Activated CD8-positive, alpha-beta memory T cell treated with anti-CD3 and anti-CD28 coated beads, Interleukin-2, amount 50 U/mL, for 4 hours (primary cell): ENCODE results near the gene ENPP6.
"Not testable (repeated sequence)": the region's sequence is repeated elsewhere in the genome, so short reads cannot be mapped to it uniquely, and the experiment has no call there.

Experiments
- DNase-seq: peaks from one replicate; pipeline ENCODE4 v3.0.0-alpha.2; 2020

ENPP6 gene

DNA sequence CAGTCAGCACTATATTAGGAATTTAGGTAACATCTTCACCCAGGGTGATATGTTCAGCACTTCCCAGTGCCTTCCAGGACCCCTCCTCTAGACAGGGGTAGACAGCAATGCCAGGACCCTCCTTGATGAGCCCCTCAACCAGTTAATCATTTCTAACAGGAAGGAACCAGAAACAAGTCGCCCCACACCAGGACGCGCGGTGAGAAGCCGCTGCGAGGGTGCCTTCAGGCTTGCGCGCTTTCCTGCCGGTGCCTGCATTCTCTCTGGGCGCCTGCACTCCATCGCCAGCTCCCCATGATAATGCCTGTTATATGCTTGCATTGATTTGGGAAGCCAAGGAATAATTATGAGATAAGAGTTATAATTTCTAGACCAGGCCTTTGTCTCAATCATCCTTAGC is 116.0 kb downstream of the ENPP6 start:
- no peak for DNase-seq

DNA sequence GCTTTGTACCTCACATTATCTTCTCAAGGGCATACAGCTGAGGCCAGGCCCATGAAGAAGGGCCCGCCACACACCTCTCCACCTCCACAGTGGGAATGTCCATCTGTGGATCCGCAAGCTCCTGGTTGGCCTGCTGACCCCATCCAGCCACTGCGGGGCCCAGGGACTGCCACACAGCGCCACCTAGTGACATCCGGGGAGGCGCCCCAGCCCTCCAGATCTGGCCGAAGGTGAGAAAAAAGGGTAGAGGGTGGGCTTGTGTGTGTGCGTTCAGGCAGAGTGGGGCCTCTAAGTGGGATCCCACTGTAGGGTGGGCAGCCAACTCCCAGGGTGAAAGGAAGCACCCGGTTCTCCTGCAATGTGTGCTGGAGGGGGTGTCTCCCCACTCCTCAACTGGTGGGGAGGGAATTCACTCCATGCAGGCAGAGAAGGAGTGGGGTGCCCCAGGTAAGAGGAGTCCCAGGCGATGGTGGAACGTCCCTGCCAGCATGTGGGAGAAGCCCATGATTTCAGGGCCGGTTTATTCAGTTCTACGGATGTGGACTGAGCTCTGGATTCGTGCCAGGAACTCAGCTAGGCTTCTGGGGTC is 117.3 kb downstream of the ENPP6 start:
- peak; percentile 28 for DNase-seq

DNA sequence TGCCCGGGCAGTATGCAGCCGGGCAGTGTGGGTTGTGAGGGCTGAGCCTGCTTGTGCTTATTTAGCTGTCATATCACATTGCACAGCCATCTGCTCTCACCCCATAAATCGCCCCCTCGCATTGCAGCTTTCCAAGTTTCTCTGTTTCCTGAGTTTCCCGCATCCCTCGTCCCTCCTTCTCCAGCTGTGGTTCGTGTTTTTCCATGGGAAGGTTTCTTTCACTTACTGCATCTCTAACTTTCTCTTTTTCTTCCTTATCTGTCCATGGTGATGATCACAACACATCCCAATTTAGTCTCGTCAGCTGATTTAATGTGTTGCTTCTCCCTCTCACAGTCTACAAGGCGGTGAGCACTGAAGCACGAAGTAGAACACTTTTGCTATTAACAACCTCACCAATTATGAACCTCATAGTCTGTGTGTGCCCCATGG is 118.1 kb downstream of the ENPP6 start:
- DNase-seq: no peak

DNA sequence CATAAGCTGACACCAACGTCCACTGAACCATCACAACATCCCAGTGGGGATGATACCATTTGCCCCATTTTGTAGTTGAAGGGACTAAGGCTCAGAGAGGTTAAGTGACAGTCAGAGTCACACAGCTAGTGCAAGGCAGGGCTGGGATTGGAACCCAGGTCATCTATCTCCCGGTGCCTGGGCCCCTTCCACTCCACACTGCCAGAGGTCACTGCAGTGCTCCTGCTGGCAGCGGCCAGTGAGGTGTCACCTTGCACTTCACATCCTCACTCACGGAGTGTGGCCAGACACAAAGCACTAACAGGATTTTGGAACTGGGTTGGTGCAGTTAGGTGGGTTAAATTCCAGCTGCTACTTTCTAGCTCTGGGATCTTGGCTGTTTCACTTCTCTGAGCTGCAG is 118.7 kb downstream of the ENPP6 start:
- DNase-seq: no peak

DNA sequence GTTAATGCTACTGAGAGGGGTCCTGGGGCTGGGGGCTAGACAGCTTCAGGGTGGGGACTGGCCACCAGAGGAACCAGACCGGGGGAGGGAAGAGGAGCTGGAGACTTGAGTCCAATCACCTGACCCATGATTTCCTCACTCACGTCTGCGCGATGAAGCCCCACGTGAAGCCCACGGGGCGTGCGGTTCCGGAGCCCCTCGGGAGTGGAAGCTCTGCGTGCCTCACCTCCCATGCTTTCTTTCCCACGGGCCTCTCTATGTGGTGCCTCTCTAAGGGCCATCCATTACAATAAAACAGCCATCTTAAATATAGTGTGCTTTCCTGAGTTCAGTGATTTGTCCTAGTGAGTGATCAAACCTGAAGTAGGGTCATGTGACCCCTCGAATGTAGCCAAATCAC is 119.9 kb downstream of the ENPP6 start:
- no peak for DNase-seq

DNA sequence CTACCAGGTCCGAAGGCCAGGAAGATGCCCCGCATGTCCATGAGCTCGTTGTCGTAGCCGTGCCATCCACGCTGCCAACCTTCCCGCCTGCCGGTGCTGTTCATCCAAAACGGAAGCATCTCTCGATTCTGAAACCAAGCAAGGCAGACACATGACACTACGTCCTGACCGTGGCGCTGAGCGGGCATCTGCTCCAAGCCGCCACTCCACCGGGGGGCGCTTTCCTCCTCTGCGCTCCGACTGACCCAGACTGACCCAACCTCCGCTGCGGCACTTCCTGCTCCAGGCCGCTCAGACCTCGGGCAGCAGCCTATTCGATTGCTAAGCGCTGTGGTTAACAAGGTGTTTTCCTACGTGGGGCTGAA is 120.5 kb downstream of the ENPP6 start:
- DNase-seq: no peak

DNA sequence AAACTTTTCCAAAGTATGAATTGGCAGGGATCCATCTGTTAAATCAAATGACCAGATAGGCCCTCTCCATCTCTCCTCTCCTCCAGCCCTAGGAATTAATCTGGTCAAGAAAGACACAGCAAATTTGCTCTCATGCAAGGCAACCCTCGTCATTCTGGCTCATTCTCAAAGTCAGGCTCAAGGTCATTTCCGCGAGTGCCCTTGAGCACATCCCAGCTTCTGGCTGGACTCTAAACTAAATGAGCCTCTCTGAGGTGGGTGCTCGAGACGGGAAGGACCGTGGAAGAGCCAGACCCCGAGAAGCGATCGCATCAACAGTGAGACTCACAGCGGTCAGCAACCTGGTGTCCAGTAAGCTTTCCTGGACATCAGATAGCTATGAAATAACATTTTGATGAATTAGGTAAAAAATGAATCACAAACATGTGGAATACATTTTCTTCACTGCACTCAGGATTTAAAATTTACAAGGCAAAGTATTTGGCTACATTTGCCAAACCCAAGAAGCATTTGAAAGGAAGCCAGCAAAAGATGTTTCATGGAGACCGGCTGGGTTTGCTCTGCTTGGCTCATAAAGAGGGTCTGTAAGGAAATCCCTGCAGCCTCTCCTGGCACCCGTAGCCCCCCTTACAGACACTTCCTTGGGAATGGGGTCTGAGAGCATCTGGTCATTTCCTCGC is 121.0 kb downstream of the ENPP6 start:
- DNase-seq: no peak

DNA sequence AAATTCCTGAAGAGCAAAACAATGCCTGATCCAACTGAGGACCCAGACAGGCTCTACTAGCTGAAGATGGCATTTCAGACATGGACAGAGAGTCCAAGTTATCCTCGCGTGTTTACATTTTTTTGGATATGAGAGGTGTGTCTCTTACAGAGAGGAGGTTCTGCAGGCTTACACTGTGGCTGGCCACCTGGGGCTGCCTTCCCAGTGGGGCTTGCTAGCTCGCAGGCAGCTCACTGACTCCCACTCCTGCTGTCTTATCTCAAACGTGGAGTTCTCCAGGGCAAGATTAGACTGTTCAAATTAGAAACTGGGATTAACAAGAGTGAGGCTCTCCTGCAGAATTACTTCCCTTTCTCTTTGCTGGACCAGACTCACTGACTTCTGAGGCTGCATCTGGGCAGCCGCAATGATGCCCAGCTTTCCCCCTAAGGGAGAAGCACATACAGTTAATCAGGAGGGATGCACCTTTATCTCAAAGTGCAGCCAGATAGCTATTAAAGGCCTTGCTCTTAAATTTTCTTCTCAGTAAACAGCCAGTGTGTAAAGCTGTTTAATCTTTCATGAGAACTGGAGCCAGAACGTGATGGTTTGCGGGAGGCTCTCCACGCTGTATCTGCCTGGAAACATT is 123.0 kb downstream of the ENPP6 start:
- DNase-seq: no peak

DNA sequence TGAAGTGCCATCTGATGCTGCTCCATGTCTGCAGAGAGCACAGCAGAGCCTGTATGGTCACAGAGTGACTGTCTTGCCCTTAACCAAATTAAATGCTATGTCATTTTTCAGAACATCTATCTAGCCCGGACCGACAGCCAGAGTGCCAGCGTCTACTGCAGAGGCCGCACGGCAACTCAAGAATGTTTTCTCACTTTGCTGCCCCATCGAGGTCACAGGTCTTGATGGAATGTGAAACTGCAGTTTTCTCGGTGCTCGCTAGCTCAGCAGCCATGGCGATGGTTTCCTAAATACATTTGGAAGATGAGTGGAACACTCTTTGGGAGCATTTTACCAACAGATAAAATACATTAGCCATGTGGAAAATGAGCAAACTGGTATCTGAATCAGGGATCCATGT is 125.7 kb downstream of the ENPP6 start:
- no peak for DNase-seq

DNA sequence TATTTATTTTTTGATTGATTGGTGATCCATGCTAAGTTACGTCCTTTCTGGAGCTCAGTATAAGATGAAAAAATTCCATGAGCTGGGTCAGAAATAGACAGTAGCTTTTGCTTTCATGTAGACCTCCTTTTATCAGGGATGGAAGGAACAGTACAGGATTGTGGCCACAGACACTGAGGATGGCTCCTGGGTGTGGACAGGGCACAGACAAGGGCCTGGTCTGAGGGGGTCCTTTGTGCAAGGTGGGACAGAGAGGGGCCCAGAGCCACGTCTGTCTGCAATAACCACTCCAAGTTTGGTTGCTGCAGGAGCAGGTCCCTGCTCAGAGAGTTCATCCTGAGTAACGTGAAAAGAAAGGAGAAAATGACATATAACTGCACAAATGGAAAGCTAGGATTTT is 127.1 kb downstream of the ENPP6 start:
- no peak for DNase-seq

DNA sequence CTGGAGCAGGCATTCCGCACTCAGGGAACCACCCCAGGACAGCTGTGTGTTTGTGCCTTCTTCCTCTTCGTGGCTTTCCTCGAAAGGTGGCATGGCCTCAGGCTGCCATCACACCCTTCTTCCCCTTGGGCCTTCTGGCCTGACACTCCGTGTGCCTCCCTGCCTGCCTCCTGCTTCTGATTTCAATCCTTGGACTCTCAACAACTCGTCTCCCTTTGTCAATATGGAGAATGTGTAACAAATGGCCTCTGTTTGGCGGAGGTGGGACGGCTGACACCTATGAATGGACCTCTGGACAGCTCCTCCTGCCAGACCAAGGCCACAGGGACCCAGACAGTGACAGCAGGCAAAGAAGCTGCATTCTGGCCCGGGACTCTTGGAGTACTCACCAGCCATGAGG is 137.0 kb downstream of the ENPP6 start:
- DNase-seq: no peak

DNA sequence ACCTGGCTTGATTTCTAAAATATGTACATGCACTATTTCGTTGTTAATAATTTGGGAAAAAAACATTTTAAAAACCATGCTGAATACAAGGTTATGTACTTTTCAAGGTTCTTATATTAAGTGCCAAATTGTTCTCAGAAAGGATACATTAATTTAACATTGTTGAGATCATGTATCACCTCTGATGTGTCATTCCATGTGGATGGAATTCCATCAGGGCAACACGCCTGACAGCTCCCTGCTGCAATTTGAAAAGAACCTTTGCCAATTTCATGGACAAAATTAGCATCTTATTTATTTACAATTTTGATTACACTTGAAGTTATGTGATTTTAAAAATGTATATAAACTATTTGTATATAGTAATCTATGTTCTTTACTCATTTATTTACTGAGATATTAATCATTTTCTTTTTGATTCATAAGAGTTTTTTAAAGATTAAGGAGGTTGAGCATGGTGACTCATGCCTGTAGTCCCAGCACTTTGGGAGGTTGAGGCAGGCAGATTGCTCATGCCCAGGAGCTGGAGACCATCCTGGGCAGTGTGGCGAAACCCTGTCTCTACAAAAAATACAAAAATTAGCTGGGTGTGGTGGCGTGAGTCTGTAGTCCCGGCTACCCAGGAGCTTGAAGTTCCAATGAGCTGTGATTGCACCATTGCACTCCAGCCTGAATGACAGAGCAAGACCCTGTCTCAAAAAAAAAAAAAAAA is 142.8 kb downstream of the ENPP6 start:
- DNase-seq: no peak

DNA sequence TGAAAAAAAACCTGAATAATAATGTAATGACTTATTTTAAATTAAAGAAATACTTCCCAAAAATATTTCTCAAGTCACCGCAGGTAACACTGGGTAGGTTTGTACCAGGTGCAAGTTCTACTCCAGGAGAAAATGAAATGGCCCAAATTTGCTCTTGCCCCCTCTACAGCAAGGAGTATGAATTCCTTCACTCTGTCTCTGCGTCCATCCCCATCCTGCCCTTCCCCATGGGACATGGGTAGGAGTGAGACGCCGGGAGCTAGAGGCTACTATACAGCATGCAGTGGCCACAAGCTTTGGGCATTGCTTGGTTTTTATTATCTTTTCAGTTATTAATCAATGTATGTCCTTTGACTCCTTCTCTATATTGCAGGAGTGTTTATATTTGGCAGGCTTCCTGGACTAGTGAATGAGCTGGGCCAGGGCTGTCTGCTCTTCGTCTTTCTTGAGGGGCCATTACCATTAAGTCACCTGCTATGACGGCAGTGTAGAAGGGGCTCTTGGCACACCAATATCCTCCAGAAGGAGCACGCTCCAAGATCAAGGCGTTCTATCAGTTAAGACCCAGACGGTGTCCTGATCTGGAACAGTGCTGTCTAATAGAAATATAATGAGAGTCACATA is 149.6 kb downstream of the ENPP6 start:
- DNase-seq: no peak

DNA sequence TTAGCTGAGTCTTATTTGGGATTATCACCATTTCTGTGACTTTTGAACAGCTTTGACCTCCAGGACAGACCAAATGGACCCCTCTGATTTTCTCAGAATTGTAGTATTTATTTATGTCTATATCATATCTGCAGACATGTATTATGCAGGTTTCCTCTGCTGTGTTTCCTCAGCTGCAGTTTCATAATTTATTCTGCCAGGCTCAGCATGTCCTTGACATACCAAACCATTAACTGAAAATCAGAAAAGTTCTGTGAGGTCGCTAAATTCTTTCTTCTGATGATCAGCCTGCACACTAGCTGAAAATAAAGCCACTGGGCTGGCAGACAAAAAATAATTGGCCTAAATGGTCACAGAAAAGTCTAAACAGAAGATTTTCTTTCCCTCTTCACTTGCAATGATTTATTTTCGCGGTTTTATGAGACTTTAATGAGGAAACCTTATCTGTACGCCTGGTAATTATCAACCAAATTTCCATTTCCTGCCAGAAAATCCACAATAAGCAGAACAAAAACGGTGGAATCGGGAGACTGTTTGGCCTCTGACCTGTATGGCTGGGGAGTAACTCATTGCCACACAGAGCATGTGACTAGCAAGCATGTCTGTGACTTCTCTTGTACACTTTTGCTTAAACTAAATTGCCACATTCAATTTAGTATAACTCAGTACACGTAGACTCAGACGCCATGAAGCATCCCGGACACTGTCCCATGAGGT is 150.9 kb downstream of the ENPP6 start:
- DNase-seq: no peak

DNA sequence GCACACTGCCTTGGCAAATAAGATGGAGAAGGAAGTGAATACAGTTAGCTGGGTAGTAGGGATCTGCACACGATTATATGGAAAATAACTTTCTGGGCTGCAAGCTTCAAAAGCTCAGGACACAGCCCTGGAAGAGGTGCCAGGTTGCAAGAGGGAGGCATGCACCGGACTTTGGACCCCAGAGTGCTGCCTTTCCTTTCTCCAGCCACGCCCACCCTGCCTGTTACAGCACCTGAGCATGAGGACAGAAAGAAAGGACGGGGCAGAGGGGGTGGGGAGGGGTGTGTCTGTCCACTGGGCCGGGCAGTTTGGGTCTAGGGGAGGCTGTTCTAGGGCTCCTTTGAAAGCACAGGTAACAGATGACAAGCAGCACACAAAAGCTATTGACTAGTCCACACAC is 152.8 kb downstream of the ENPP6 start:
- DNase-seq: no peak

DNA sequence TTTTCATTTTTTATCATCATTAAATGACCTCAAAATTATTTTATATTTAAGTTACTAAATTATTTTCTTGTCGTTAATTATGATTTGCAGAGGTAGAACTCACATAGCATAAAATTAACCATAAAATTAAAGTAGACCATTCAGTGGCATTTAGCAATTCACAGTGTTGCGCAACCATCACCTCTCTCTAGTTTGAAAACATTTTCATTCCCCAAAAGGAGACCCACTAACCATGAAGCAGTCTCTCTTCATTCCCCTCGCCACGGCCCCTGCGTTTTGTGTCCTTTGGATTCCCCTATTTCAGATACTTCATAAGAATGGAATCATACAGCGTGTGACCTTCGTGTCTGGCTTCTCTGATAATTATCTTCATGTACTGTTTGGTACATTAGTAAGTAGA is 154.9 kb downstream of the ENPP6 start:
- no peak for DNase-seq

DNA sequence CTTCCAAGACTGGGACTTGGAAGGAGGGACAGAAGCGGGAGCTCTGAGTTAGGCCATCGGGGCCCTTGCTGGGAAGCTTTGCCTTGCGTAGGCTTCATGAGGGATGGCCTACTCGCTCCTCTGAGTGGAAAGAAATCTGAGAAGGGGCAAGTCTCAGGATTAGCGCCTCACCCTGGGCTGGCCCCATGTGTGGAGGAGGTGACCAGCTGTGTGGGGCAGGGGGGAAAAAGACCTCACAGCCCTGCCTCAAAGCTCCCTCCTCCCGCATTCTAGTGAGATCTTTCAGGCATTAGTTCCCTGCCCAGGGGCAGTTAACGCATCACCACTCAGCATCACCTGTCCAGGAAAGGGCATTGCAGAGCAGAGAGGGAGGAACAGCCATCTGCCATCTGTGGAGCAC is 156.1 kb downstream of the ENPP6 start:
- no peak for DNase-seq

DNA sequence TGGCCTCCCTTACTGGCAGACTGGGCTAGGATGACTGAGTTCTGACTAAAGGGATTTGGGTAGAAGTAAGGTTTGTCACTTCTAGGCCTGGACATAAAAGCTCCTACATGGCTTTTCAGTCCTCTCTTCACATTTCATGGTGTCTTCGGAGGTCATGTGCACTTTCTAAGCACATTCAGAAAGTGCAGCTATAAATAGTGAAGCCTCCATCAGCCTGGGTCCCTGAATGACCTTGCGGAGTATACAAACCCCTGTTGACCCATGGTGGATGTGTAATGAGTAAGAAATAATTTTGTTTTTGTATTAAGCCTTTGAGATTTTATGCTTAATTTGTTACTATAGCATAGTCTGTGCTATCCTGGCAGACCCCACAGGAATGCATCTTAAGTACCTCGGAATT is 158.6 kb downstream of the ENPP6 start:
- DNase-seq: no peak

DNA sequence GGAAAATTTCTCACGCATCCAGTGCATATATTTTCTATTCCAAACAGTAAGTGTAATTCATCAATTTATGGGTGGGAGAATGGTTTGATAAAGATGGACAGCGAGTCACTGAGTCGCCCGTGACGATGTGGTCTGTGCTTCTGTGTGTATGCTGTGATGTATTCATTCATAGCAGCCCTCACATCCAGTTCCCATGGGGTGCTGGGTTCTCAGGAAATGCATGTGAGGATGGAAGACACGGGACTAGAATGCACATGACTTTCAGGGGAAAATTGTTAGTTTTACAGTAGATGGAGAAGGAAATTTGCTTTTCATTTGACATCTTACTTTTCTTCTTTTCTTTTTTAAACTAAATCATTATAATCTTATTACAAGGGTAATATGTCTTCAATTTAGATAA is 159.6 kb downstream of the ENPP6 start:
- DNase-seq: no peak

DNA sequence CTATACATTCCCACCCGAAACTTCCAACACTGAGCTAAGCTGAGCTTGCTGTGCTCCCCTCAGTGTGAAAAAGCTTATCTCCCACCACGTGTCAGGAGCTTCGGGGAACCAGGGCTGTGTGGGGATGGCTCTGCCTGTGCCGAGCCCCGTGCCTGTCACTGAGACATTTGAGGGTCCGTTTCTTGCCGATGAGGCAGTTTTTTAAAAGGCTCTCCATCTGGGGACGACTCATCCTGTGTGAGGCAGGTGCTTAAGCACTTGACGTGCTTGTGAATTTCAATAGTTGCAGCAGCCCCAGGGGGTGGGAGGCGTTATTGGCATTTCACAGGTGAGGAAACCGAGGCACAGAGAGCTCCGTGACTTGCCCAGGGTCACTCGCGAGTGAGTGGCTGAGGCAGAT is 160.8 kb downstream of the ENPP6 start:
- DNase-seq: no peak

DNA sequence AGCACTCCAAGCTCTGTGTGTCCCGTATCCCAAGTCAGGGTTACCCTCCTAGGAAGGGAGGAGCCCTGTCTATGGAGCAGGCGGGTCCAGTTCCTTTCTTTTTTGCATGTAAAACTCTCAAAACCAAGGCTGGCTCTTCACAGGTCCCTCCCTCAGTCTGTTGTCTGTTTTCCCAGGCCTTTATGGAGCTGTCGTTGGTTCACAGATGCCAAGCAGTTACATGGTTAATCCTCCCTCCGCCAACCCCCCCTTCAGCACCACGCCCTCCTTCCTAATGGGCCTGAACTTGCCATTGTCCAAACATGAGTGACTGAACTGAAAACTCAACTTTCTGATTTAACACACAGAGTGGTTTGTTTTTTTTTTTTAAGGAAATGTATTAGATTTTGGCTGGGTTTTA is 164.2 kb downstream of the ENPP6 start:
- DNase-seq: no peak

DNA sequence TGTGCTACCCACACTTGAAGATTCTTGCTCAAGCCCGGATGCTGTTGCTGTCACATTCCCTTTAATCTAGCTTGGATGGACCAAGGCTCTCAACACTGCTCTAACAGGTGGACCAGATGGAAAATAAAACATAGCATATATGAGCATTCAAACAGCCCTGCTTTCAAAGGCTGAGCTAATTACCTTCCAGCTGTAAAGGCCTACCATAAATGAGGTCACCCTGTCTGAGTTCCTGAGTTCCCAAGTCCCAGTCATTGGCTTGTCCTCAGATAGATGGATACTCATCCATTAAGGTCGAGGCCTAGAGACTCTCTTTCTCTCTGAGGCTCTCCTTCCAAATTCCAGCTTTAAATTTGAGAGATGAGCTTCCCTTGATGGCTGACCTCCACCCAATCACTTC is 165.1 kb downstream of the ENPP6 start:
- DNase-seq: no peak

DNA sequence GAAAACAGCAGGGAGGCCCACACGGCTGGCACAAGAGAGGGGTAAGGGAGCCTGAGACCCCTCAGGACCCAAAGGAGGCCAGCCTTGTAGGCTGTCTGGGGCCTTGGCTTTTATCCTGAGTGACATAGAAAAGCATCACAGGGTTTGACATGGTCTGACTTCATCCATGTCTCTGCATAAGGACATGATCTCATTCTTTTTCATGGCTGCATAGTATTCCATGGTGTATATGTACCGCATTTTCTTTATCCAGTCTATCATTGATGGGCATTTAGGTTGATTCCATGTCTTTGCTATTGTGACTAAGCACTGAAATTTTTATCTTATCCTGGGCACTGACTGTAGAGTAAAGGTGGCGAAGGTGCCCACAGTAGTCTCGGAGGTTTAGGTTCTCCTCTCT is 166.4 kb downstream of the ENPP6 start:
- not testable (repeated sequence) for DNase-seq
